Measurements from ENCODE around the gene STYX. TPM values are rescaled to one million over a fixed set of nuclear protein-coding genes. Genes with fewer than 3 reads are reported as not detected.

Gene STYX
- total RNA-seq, 1 experiment from 2014 or later: 16.3 TPM

- intact Hi-C loops (cut with micrococcal nuclease): no loop called here
- Mint-ChIP-seq H3K4me1 (ENCODE audit: insufficient read depth, unreplicated experiment) (peaks cover 22% of the 10 kb centered on the region), H3K36me3 (ENCODE audit: insufficient read depth, unreplicated experiment) (peaks cover 41% of the 10 kb centered on the region), H3K27ac (ENCODE audit: low read depth, unreplicated experiment) (peak within 1 kb of the TSS; percentile 99), H3K9me3 (ENCODE audit: unreplicated experiment) (no peaks in the 10 kb centered on the region), H3K27me3 (ENCODE audit: insufficient read depth, unreplicated experiment) (no peaks in the 10 kb centered on the region), H3K4me3 (ENCODE audit: unreplicated experiment) (peak within 1 kb of the TSS; percentile 98)
- TSS peak; percentile 37 for BruUV-seq (replicated peaks)
- no peak for TF ChIP-seq CTCF (IDR thresholded peaks at IDR 0.05; ENCODE audit: unreplicated experiment)
- peak; percentile 95 for DNase-seq (ENCODE audit: unreplicated experiment)
- ChIA-PET CTCF (interaction anchor here (0.7 kb wide), 1 partner anchor 201 kb away, joined by 3 read pairs; no protein-coding TSS in a partner anchor), POLR2A (interaction anchor here (0.5 to 6.3 kb wide), 22 partner anchors 9 to 1467 kb away, joined by 3 to 73 read pairs (median 4); partner anchors contain the start of genes ERO1A, GPR137C, STYX and TMX1)
Observed at GRCh38 chr14:52706724-52707706, 23.0 kb upstream of the STYX start, which contains the start of gene PSMC6. Gene PSMC6 (plus strand): TSS chr14:52707200. CDS start chr14:52707220, 20 bp downstream.

- Mint-ChIP-seq H3K27ac (ENCODE audit: low read depth, unreplicated experiment) (peak overlapping the region; percentile 23), H3K9me3 (ENCODE audit: unreplicated experiment) (no peaks in the 10 kb centered on the region), H3K4me1 (ENCODE audit: insufficient read depth, unreplicated experiment) (peaks cover 7% of the 10 kb centered on the region), H3K27me3 (ENCODE audit: insufficient read depth, unreplicated experiment) (no peaks in the 10 kb centered on the region), H3K36me3 (ENCODE audit: insufficient read depth, unreplicated experiment) (peaks cover 81% of the 10 kb centered on the region), H3K4me3 (ENCODE audit: unreplicated experiment) (no peak overlapping the region)
- BruUV-seq (replicated peaks): no TSS peak
- intact Hi-C loops (cut with micrococcal nuclease): no loop called here
- ChIA-PET CTCF (interaction anchor here (0.6 to 2.6 kb wide), 3 partner anchors 11 to 88 kb away, joined by 3 to 10 read pairs (median 5); no protein-coding TSS in a partner anchor), POLR2A (interaction anchor here (0.5 to 6.3 kb wide), 8 partner anchors 8 to 159 kb away, joined by 3 to 73 read pairs (median 7); partner anchors contain the start of genes ERO1A, GPR137C, STYX and TXNDC16)
- TF ChIP-seq CTCF (IDR thresholded peaks at IDR 0.05; ENCODE audit: unreplicated experiment): no peak
- no peak for DNase-seq (ENCODE audit: unreplicated experiment)
Observed at GRCh38 chr14:52711666-52712065, 18.3 kb upstream of the STYX start.

- ChIA-PET CTCF (interaction anchor here (0.6 kb wide), 1 partner anchor 245 kb away, joined by 3 read pairs; no protein-coding TSS in a partner anchor), POLR2A (interaction anchor here (0.8 to 3.0 kb wide), 3 partner anchors 9 to 15 kb away, joined by 3 to 13 read pairs (median 4); partner anchors contain the start of gene STYX)
- H3K4me1 Mint-ChIP-seq (ENCODE audit: insufficient read depth, unreplicated experiment): no peaks in the 10 kb centered on the region
- no peak for DNase-seq (ENCODE audit: unreplicated experiment)
- no peaks in the 10 kb centered on the region for H3K9me3 Mint-ChIP-seq (ENCODE audit: unreplicated experiment)
- intact Hi-C loops (cut with micrococcal nuclease): no loop called here
- TF ChIP-seq CTCF (IDR thresholded peaks at IDR 0.05; ENCODE audit: unreplicated experiment): no peak
- BruUV-seq (replicated peaks): no TSS peak
- H3K27me3 Mint-ChIP-seq (ENCODE audit: insufficient read depth, unreplicated experiment): no peaks in the 10 kb centered on the region
- peaks cover 99% of the 10 kb centered on the region for H3K36me3 Mint-ChIP-seq (ENCODE audit: insufficient read depth, unreplicated experiment)
- H3K27ac Mint-ChIP-seq (ENCODE audit: low read depth, unreplicated experiment): no peak overlapping the region
- no peak overlapping the region for H3K4me3 Mint-ChIP-seq (ENCODE audit: unreplicated experiment)
Observed at GRCh38 chr14:52716155-52716554, 13.8 kb upstream of the STYX start.
